Adrenal gland (tissue), 12 donors: Measurements from ENCODE around the gene ITGAV. TPM values are rescaled to one million over a fixed set of nuclear protein-coding genes. Genes with fewer than 3 reads are reported as not detected.

Experiments
- DNase-seq, 7 donors: peaks; one replicate each; pipeline ENCODE4 v3.0.0-alpha.2; 2019 to 2020
- H3K27ac ChIP-seq, 5 donors: fragments of 200-600 bp; sonication (generic) in 4 of 5; 1 replicate in 3 of 5; 2 replicates in 2 of 5; pipeline versions ENCODE4 v1.5.1 to v1.8.0; 2016 to 2020; ENCODE audit warnings: mild to moderate bottlenecking in 1 of 5
- H3K27me3 ChIP-seq: fragments of 200-600 bp; 2 replicates; pipeline ENCODE4 v1.8.0; 2021
- H3K36me3 ChIP-seq, 2 donors: fragments of 200-600 bp; replicated peaks in 1 of 2; 1 replicate in 1 of 2; 2 replicates in 1 of 2; pipeline versions ENCODE4 v1.5.1 to v1.8.0; 2018 to 2022
- H3K4me1 ChIP-seq, 2 donors: fragments of 200-600 bp; replicated peaks in 1 of 2; 1 replicate in 1 of 2; 2 replicates in 1 of 2; pipeline versions ENCODE4 v1.5.1 to v1.8.0; 2018 to 2021
- H3K4me3 ChIP-seq, 4 donors: fragments of 200-600 bp; sonication (generic) in 3 of 4; one replicate each; pipeline ENCODE4 v1.5.1; 2016 to 2018
- H3K9me3 ChIP-seq, 3 donors: fragments of 200-600 bp; sonication (generic) in 1 of 3; replicated peaks in 1 of 3; 1 replicate in 2 of 3; 2 replicates in 1 of 3; pipeline versions ENCODE4 v1.5.1 to v1.8.0; 2016 to 2021
- POLR2A ChIP-seq, 2 donors: fragments of 450-650 bp; IDR thresholded peaks; one replicate each; pipeline ENCODE4 v1.6.1; 2017; ENCODE audit warnings: antibody characterized with exemption in 2 of 2, mild to moderate bottlenecking in 2 of 2, moderate library complexity in 1 of 2
- WGBS, 4 donors: extraction: QIAGEN DNeasy Blood & Tissue Kit in 2 of 4; methylation state at CpG; one replicate each; pipeline versions ENCODE4 v1.1.5 to v1.1.7; 2013 to 2017; 5-methylcytosine and 5-hydroxymethylcytosine counted together
- intact Hi-C, 2 donors: fragments of 100-400 bp; cut with DNase I; formaldehyde crosslinking; loops; one replicate each; pipeline versions ENCODE4 v1.14.1 to v1.15.0; 2022 to 2023
- polyA plus RNA-seq, 3 donors: library from polyadenylated mRNA; stranded (reverse); fragments of 200-250 nt in 2 of 3; fragments of 350-450 nt in 1 of 3; fragmentation: Illumina TruSeq in 1 of 3; extraction: RNeasy Lipid Tissue Mini Kit (QIAGEN cat#74804) in 1 of 3; gene quantifications; one replicate each; pipeline ENCODE4 v1.2.3, GENCODE V29; 2013 to 2014
- total RNA-seq, 9 donors: library from RNA; depleted of rRNA in 4 of 9; stranded (reverse); fragments of >200 nt in 4 of 9; fragments of 120-200 nt in 1 of 9; fragmentation: NEBNext Ultra II Directional in 1 of 9; extraction: Animal tissue kit (Norgen Biotek cat#: 25700) in 1 of 9; gene quantifications; one replicate each; pipeline versions ENCODE4 v1.1.0 to v1.2.4, GENCODE V29; 2013 to 2023
- TF ChIP-seq, protein P1 (sequence below), 6 experiments: fragments of 450-650 bp in 4 of 6; fragments of 200-600 bp in 2 of 6; sonication (generic) in 1 of 6; IDR thresholded peaks; 1 replicate in 5 of 6; 2 replicates in 1 of 6; pipeline versions ENCODE4 v1.5.1 to v1.8.0; 2016 to 2021; ENCODE audit warnings: antibody characterized with exemption in 6 of 6, mild to moderate bottlenecking in 2 of 6, moderate library complexity in 1 of 6
- donor health status: healthy with polysubstance abuse.
- donor health status: Bipolar disorder and iron deficiency.
- donor health status: DM: yes; HTN: yes; CAD: no.
- donor health status: DM: no; HTN: no; CAD: no.
- donor health status: DM: no; HTN: no; CAD: no.
- donor health status: DM: yes; HTN: yes; CAD: no.

Gene ITGAV
- total and polyA plus RNA-seq, 12 donors, result 8.9 to 214 (median 112) TPM

DNA sequence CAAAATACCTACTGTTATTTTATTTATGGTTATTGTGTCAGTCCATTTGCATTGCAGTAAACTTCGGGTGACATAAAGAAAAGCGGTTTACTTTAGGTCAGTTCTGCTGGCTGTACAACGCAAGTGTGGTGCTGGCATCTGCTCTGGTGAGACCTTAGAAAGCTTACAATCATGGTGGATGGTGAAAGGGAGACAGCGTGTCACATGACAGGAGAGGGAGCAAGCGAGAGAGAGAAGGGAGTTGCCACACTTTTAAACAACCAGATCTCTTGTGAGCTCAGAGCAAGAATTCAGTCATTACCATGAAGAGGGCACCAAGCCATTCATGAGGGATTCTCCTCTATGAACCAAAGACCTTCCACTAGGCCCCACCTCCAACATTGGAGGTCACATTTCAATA, 102.0 kb downstream of the ITGAV start:
- DNase-seq, result no peak
- 95 to 97% (median 96%) methylated on average over 5 of the region's 5 CpGs for WGBS, 4 donors
- peaks cover 4 to 19% of the 10 kb centered on the region in 2 donors for H3K4me1 ChIP-seq
- intact Hi-C loops, result no loop called here
- H3K27ac ChIP-seq, result no peak overlapping the region
- TF ChIP-seq, protein P1, sequence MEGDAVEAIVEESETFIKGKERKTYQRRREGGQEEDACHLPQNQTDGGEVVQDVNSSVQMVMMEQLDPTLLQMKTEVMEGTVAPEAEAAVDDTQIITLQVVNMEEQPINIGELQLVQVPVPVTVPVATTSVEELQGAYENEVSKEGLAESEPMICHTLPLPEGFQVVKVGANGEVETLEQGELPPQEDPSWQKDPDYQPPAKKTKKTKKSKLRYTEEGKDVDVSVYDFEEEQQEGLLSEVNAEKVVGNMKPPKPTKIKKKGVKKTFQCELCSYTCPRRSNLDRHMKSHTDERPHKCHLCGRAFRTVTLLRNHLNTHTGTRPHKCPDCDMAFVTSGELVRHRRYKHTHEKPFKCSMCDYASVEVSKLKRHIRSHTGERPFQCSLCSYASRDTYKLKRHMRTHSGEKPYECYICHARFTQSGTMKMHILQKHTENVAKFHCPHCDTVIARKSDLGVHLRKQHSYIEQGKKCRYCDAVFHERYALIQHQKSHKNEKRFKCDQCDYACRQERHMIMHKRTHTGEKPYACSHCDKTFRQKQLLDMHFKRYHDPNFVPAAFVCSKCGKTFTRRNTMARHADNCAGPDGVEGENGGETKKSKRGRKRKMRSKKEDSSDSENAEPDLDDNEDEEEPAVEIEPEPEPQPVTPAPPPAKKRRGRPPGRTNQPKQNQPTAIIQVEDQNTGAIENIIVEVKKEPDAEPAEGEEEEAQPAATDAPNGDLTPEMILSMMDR (IDR thresholded peaks at IDR 0.05), result no peak
- TF ChIP-seq POLR2A (IDR thresholded peaks at IDR 0.05), result no peak
- H3K27me3 ChIP-seq, result no peaks in the 10 kb centered on the region
- no peak overlapping the region for H3K4me3 ChIP-seq
- no peaks in the 10 kb centered on the region for H3K36me3 ChIP-seq
- H3K9me3 ChIP-seq, result no peaks in the 10 kb centered on the region

DNA sequence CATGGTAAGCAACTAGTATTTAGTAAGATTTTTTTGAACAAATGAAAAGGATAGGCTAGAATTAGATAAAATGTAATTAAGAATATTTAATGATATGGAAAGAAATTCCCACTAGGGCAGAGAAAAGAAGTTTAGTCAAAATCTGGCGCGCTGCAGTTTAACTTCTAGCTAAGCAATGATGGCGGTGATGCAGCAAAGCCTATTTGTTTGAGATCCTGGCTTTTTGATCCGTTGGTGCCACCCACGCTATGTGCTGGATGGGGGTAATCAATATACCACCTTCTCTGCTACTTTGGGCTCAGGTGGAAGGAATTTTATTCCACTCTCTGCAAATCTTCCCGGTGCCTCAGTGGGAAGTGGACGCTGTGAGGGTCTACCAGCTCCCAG, 103.6 kb downstream of the ITGAV start:
- Histone ChIP-seq H3K4me1 (peaks cover 4 to 19% of the 10 kb centered on the region in 2 donors), H3K27ac (peak overlapping the region in 3 of 5 donors; percentile 50 to 84 (median 79)), H3K36me3 (no peaks in the 10 kb centered on the region), H3K4me3 (peak overlapping the region in 3 of 4 donors; percentile 56 to 96 (median 57)), H3K9me3 (no peaks in the 10 kb centered on the region), H3K27me3 (no peaks in the 10 kb centered on the region)
- peak in 1 of 7 donors; percentile 7 for DNase-seq
- intact Hi-C loops, result no loop called here
- TF ChIP-seq POLR2A (IDR thresholded peaks at IDR 0.05), result no peak
- TF ChIP-seq, protein P1 (IDR thresholded peaks at IDR 0.05), result no peak
- 35 to 44% (median 38%) methylated on average over 7 of the region's 7 CpGs for WGBS, 4 donors

DNA sequence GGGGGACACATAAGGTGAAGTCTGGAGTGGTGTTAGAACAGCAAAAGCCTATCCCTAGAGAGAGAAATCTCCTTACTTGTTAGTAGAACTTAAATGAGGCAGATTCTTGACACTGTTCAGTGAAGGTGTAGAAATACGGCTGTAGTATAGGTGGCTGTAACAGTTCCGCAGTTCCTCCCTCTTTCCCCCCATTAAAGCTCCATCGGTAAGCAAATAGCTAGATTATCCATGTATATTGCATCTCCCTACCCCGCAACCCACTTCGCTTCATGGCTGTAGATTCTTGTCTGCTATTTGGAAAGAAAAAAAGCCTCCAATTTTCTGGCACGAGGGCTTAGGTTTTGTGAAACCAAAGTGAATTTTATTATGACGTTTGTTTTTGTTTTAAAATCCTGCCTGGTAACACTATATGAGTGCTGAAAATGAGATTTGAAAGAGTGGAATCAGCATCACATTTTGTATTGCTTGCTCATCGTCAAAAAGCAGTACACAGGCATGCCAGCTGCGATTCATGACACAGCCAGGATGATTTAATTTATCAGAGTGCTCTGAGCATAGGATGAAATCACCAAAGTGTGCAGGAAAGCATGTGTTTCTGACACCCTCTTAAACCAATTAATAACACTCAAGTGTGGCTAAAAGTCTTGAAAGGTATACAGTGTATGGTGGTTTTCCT, 105.4 kb downstream of the ITGAV start:
- H3K9me3 ChIP-seq, result no peaks in the 10 kb centered on the region
- peaks cover 4 to 19% of the 10 kb centered on the region in 2 donors for H3K4me1 ChIP-seq
- intact Hi-C loops, result no loop called here
- H3K27ac ChIP-seq, result peak overlapping the region in 2 of 5 donors; percentile 35 to 49
- TF ChIP-seq, protein P1 (IDR thresholded peaks at IDR 0.05), result no peak
- TF ChIP-seq POLR2A (IDR thresholded peaks at IDR 0.05), result no peak
- H3K27me3 ChIP-seq, result no peaks in the 10 kb centered on the region
- peak in 5 of 7 donors; percentile 19 to 63 (median 23) for DNase-seq
- 19 to 22% (median 21%) methylated on average over 9 of the region's 9 CpGs for WGBS, 4 donors
- H3K4me3 ChIP-seq, result peak overlapping the region in 1 of 4 donors; percentile 96
- H3K36me3 ChIP-seq, result no peaks in the 10 kb centered on the region

DNA sequence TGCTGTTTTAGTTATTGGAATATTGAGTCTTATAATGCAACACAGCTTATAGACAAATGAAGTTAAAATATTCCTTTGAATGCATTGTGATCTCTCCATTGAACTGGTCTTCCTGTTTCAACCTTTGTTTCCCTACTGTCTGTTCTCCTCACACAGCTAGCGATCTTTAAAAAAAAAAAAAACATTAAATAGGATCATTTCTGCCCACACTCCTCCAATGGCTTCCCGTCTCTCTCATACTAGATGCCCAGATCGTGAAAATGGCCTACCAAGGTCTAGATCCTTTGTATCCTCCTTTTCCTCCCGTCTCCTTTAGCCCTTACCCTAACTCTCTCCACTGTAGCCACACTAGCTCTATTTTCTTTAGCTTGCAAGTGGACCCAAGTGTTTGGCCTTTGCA, 106.4 kb downstream of the ITGAV start:
- WGBS, 4 donors, result 87 to 97% (median 95%) methylated on average over 4 of the region's 4 CpGs
- no peak overlapping the region for H3K4me3 ChIP-seq
- no peaks in the 10 kb centered on the region for H3K27me3 ChIP-seq
- no peak for DNase-seq
- no peaks in the 10 kb centered on the region for H3K36me3 ChIP-seq
- H3K27ac ChIP-seq, result peak overlapping the region in 1 of 5 donors; percentile 3
- TF ChIP-seq, protein P1 (IDR thresholded peaks at IDR 0.05), result no peak
- TF ChIP-seq POLR2A (IDR thresholded peaks at IDR 0.05), result no peak
- no peaks in the 10 kb centered on the region for H3K9me3 ChIP-seq
- intact Hi-C loops, result no loop called here
- H3K4me1 ChIP-seq, result peaks cover 4 to 19% of the 10 kb centered on the region in 2 donors
